Activated CD4-positive, alpha-beta T cell treated with anti-CD3 and anti-CD28 coated beads, Interleukin-10, Interleukin-2, amounts not matched to agents 100 ng/mL and 50 ng/mL, durations not matched to agents 16 hours and 8 hours (primary cell): ENCODE results near the gene CCS.
"Not testable (repeated sequence)": the region's sequence is repeated elsewhere in the genome, so short reads cannot be mapped to it uniquely, and the experiment has no call there.

ENCODE experiments used
- DNase-seq: peaks from one replicate; pipeline ENCODE4 v3.0.0-alpha.2; 2020

Gene CCS

GRCh38 chr11:66561178-66561974, 31.6 kb upstream of the CCS start:
- no peak for DNase-seq

- DNase-seq: no peak
Measured at GRCh38 chr11:66561975-66562248, 31.1 kb upstream of the CCS start.

- no peak for DNase-seq
Measured at GRCh38 chr11:66562275-66562674, 30.7 kb upstream of the CCS start.

- no peak for DNase-seq
Measured at GRCh38 chr11:66562907-66563583, 29.9 kb upstream of the CCS start.

GRCh38 chr11:66563832-66564231, 29.2 kb upstream of the CCS start:
- no peak for DNase-seq

- no peak for DNase-seq
Measured at GRCh38 chr11:66564538-66564937, 28.4 kb upstream of the CCS start.

- DNase-seq: no peak
Measured at GRCh38 chr11:66564984-66565383, 28.0 kb upstream of the CCS start.

- no peak for DNase-seq
Measured at GRCh38 chr11:66566221-66566620, 26.8 kb upstream of the CCS start.

GRCh38 chr11:66567787-66568123, 25.2 kb upstream of the CCS start:
- DNase-seq: no peak

GRCh38 chr11:66568124-66568916, 24.7 kb upstream of the CCS start, which contains the start of gene CTSF:
CTSF (minus strand) TSS chr11:66568606; CDS start chr11:66568486, 120 bp downstream.
- peak; percentile 75 for DNase-seq

- DNase-seq: no peak
Measured at GRCh38 chr11:66569076-66569475, 23.9 kb upstream of the CCS start.

- no peak for DNase-seq
Measured at GRCh38 chr11:66570079-66570849, 22.7 kb upstream of the CCS start.

- DNase-seq: no peak
Measured at GRCh38 chr11:66570850-66571180, 22.2 kb upstream of the CCS start.

GRCh38 chr11:66579017-66579606, 13.9 kb upstream of the CCS start:
- peak; percentile 71 for DNase-seq

GRCh38 chr11:66580803-66581202, 12.2 kb upstream of the CCS start:
- DNase-seq: no peak

- no peak for DNase-seq
Measured at GRCh38 chr11:66581261-66581660, 11.7 kb upstream of the CCS start.

GRCh38 chr11:66582565-66583147, 10.3 kb upstream of the CCS start:
- not testable (repeated sequence) for DNase-seq

- not testable (repeated sequence) for DNase-seq
Measured at GRCh38 chr11:66585447-66585846, 7.5 kb upstream of the CCS start.

GRCh38 chr11:66586136-66586535, 6.8 kb upstream of the CCS start:
- no peak for DNase-seq

- not testable (repeated sequence) for DNase-seq
Measured at GRCh38 chr11:66589315-66589714, 3.7 kb upstream of the CCS start.

- no peak for DNase-seq
Measured at GRCh38 chr11:66589996-66590675, 2.8 kb upstream of the CCS start.

- no peak for DNase-seq
Measured at GRCh38 chr11:66591175-66591574, 1.8 kb upstream of the CCS start.
